H1 (cell line): ENCODE data around the gene GDI2. TPM values are rescaled to one million over a fixed set of nuclear protein-coding genes. Genes with fewer than 3 reads are reported as not detected.

Experiments
- CBX5 ChIP-seq: fragments of 300-800, 300-1000 bp; sonication (generic); IDR thresholded peaks from 2 replicates; pipeline ENCODE4 v1.7.1; 2016; ENCODE audit warnings: antibody characterized with exemption, low read length, low read depth
- CHD1 ChIP-seq: IDR thresholded peaks from 2 replicates; pipeline ENCODE4 v1.6.1; 2012; ENCODE audit warnings: low read depth, low read length, improper control_type of control experiment
- E2F6 ChIP-seq: IDR thresholded peaks from 2 replicates; pipeline ENCODE4 v1.6.1; 2012; ENCODE audit warnings: inconsistent platforms
- KDM1A ChIP-seq: fragments of 200-600, 300-600 bp; sonication (generic); IDR thresholded peaks from 2 replicates; pipeline ENCODE4 v1.7.1; 2016; ENCODE audit warnings: mild to moderate bottlenecking, low read length, borderline replicate concordance
- MAFK ChIP-seq: IDR thresholded peaks from 2 replicates; pipeline ENCODE4 v1.6.1; 2012; ENCODE audit warnings: low read depth, mild to moderate bottlenecking, improper control_type of control experiment, low read length
- NRF1 ChIP-seq: IDR thresholded peaks from 2 replicates; pipeline ENCODE4 v1.6.1; 2011; ENCODE audit warnings: mild to moderate bottlenecking, low read depth, low read length, improper control_type of control experiment
- SUZ12 ChIP-seq: fragments of 200-600 bp; sonication (generic); IDR thresholded peaks from 2 replicates; pipeline ENCODE4 v1.6.1; 2012; ENCODE audit warnings: mild to moderate bottlenecking, inconsistent platforms, low read length, moderate library complexity, mixed read lengths
- polyA plus RNA-seq, 7 experiments: library from polyadenylated mRNA; depleted of rRNA in 3 of 7; stranded (reverse) in 5 of 7; unstranded in 2 of 7; fragments of >200 nt in 5 of 7; fragments of 200-250 nt in 2 of 7; gene quantifications; 1 replicate in 5 of 7; 2 replicates in 1 of 7; 4 replicates in 1 of 7; pipeline versions ENCODE4 v1.2.1 to v1.2.3, GENCODE V29; 2011 to 2013; ENCODE audit warnings: missing spikeins in 2 of 7, mixed read lengths in 2 of 7
- total RNA-seq: library from RNA; stranded (reverse); fragmentation: NEBNext Ultra II Directional; extraction: Animal tissue kit (Norgen Biotek cat#: 25700); gene quantifications from 2 replicates; pipeline ENCODE4 v1.2.1, GENCODE V29; 2021
- TF ChIP-seq, protein P1 (sequence below): fragments of 300-600 bp; sonication (generic); IDR thresholded peaks from 2 replicates; pipeline ENCODE4 v1.7.1; 2012; ENCODE audit warnings: low read length, moderate library complexity, mild to moderate bottlenecking, inconsistent platforms; ENCODE audit not compliant: insufficient replicate concordance
- TF ChIP-seq, protein P2 (sequence below): IDR thresholded peaks from 2 replicates; pipeline ENCODE4 v1.6.1; 2012; ENCODE audit warnings: inconsistent platforms

GDI2 gene
- total and polyA plus RNA-seq, 2 of the 8 experiments (the other 6 are each of a cell fraction or from before 2014, with no cell fraction given) = 168 to 385 TPM

GRCh38 chr10:5783300-5783699 lies 29.9 kb downstream of the GDI2 start (continued):
- TF ChIP-seq, protein P1, sequence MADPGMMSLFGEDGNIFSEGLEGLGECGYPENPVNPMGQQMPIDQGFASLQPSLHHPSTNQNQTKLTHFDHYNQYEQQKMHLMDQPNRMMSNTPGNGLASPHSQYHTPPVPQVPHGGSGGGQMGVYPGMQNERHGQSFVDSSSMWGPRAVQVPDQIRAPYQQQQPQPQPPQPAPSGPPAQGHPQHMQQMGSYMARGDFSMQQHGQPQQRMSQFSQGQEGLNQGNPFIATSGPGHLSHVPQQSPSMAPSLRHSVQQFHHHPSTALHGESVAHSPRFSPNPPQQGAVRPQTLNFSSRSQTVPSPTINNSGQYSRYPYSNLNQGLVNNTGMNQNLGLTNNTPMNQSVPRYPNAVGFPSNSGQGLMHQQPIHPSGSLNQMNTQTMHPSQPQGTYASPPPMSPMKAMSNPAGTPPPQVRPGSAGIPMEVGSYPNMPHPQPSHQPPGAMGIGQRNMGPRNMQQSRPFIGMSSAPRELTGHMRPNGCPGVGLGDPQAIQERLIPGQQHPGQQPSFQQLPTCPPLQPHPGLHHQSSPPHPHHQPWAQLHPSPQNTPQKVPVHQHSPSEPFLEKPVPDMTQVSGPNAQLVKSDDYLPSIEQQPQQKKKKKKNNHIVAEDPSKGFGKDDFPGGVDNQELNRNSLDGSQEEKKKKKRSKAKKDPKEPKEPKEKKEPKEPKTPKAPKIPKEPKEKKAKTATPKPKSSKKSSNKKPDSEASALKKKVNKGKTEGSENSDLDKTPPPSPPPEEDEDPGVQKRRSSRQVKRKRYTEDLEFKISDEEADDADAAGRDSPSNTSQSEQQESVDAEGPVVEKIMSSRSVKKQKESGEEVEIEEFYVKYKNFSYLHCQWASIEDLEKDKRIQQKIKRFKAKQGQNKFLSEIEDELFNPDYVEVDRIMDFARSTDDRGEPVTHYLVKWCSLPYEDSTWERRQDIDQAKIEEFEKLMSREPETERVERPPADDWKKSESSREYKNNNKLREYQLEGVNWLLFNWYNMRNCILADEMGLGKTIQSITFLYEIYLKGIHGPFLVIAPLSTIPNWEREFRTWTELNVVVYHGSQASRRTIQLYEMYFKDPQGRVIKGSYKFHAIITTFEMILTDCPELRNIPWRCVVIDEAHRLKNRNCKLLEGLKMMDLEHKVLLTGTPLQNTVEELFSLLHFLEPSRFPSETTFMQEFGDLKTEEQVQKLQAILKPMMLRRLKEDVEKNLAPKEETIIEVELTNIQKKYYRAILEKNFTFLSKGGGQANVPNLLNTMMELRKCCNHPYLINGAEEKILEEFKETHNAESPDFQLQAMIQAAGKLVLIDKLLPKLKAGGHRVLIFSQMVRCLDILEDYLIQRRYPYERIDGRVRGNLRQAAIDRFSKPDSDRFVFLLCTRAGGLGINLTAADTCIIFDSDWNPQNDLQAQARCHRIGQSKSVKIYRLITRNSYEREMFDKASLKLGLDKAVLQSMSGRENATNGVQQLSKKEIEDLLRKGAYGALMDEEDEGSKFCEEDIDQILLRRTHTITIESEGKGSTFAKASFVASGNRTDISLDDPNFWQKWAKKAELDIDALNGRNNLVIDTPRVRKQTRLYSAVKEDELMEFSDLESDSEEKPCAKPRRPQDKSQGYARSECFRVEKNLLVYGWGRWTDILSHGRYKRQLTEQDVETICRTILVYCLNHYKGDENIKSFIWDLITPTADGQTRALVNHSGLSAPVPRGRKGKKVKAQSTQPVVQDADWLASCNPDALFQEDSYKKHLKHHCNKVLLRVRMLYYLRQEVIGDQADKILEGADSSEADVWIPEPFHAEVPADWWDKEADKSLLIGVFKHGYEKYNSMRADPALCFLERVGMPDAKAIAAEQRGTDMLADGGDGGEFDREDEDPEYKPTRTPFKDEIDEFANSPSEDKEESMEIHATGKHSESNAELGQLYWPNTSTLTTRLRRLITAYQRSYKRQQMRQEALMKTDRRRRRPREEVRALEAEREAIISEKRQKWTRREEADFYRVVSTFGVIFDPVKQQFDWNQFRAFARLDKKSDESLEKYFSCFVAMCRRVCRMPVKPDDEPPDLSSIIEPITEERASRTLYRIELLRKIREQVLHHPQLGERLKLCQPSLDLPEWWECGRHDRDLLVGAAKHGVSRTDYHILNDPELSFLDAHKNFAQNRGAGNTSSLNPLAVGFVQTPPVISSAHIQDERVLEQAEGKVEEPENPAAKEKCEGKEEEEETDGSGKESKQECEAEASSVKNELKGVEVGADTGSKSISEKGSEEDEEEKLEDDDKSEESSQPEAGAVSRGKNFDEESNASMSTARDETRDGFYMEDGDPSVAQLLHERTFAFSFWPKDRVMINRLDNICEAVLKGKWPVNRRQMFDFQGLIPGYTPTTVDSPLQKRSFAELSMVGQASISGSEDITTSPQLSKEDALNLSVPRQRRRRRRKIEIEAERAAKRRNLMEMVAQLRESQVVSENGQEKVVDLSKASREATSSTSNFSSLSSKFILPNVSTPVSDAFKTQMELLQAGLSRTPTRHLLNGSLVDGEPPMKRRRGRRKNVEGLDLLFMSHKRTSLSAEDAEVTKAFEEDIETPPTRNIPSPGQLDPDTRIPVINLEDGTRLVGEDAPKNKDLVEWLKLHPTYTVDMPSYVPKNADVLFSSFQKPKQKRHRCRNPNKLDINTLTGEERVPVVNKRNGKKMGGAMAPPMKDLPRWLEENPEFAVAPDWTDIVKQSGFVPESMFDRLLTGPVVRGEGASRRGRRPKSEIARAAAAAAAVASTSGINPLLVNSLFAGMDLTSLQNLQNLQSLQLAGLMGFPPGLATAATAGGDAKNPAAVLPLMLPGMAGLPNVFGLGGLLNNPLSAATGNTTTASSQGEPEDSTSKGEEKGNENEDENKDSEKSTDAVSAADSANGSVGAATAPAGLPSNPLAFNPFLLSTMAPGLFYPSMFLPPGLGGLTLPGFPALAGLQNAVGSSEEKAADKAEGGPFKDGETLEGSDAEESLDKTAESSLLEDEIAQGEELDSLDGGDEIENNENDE = no peak
- TF ChIP-seq E2F6 = no peak
- TF ChIP-seq SUZ12 = no peak
- TF ChIP-seq NRF1 = no peak
- TF ChIP-seq, protein P2, sequence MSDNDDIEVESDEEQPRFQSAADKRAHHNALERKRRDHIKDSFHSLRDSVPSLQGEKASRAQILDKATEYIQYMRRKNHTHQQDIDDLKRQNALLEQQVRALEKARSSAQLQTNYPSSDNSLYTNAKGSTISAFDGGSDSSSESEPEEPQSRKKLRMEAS = no peak
- TF ChIP-seq MAFK = no peak
- no peak for TF ChIP-seq KDM1A
- no peak for TF ChIP-seq CBX5
- TF ChIP-seq CHD1 = no peak
